Measurements from ENCODE around the gene NDUFA11.

DNA sequence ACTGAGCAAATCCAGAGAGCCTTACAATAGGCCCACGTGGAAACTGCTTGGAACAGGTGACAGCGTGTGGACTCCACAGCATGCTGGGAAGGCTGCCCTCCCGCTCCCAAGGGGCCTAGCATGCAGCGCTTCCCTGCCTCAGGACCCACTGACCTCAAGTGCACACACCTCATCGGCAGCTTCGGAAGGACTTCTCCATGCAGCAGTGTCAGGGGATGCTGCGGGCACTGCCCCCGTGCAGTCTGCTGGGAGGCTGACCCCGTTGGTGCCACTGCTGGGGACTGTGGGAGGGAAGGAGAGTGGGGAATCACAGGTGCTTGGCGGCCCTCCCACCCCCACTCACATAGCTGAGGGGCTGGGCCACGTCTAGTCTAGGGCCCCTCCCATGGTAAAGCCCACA, 27.7 kb upstream of the NDUFA11 start:
- TF ChIP-seq, protein P1, sequence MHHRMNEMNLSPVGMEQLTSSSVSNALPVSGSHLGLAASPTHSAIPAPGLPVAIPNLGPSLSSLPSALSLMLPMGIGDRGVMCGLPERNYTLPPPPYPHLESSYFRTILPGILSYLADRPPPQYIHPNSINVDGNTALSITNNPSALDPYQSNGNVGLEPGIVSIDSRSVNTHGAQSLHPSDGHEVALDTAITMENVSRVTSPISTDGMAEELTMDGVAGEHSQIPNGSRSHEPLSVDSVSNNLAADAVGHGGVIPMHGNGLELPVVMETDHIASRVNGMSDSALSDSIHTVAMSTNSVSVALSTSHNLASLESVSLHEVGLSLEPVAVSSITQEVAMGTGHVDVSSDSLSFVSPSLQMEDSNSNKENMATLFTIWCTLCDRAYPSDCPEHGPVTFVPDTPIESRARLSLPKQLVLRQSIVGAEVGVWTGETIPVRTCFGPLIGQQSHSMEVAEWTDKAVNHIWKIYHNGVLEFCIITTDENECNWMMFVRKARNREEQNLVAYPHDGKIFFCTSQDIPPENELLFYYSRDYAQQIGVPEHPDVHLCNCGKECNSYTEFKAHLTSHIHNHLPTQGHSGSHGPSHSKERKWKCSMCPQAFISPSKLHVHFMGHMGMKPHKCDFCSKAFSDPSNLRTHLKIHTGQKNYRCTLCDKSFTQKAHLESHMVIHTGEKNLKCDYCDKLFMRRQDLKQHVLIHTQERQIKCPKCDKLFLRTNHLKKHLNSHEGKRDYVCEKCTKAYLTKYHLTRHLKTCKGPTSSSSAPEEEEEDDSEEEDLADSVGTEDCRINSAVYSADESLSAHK (tag by site-specific recombination; IDR thresholded peaks at IDR 0.05) = no peak
- TF ChIP-seq ZNF10 (tag by site-specific recombination; IDR thresholded peaks at IDR 0.05) = no peak
- no peak for TF ChIP-seq SP7 (tag by site-specific recombination; IDR thresholded peaks at IDR 0.05)
- TF ChIP-seq ZNF433 (tag by site-specific recombination; IDR thresholded peaks at IDR 0.05; ENCODE audit: low read depth) = no peak
- TF ChIP-seq, protein P2, sequence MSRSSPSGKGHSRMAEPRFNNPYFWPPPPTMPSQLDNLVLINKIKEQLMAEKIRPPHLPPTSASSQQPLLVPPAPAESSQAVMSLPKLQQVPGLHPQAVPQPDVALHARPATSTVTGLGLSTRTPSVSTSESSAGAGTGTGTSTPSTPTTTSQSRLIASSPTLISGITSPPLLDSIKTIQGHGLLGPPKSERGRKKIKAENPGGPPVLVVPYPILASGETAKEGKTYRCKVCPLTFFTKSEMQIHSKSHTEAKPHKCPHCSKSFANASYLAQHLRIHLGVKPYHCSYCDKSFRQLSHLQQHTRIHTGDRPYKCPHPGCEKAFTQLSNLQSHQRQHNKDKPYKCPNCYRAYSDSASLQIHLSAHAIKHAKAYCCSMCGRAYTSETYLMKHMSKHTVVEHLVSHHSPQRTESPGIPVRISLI (tag by site-specific recombination; IDR thresholded peaks at IDR 0.05) = no peak
- TF ChIP-seq SETDB1 (IDR thresholded peaks at IDR 0.05; ENCODE audit: insufficient read length, low read length) = no peak
- TF ChIP-seq MYNN (tag by site-specific recombination; IDR thresholded peaks at IDR 0.05; ENCODE audit: borderline replicate concordance) = no peak
- TF ChIP-seq, protein P3, sequence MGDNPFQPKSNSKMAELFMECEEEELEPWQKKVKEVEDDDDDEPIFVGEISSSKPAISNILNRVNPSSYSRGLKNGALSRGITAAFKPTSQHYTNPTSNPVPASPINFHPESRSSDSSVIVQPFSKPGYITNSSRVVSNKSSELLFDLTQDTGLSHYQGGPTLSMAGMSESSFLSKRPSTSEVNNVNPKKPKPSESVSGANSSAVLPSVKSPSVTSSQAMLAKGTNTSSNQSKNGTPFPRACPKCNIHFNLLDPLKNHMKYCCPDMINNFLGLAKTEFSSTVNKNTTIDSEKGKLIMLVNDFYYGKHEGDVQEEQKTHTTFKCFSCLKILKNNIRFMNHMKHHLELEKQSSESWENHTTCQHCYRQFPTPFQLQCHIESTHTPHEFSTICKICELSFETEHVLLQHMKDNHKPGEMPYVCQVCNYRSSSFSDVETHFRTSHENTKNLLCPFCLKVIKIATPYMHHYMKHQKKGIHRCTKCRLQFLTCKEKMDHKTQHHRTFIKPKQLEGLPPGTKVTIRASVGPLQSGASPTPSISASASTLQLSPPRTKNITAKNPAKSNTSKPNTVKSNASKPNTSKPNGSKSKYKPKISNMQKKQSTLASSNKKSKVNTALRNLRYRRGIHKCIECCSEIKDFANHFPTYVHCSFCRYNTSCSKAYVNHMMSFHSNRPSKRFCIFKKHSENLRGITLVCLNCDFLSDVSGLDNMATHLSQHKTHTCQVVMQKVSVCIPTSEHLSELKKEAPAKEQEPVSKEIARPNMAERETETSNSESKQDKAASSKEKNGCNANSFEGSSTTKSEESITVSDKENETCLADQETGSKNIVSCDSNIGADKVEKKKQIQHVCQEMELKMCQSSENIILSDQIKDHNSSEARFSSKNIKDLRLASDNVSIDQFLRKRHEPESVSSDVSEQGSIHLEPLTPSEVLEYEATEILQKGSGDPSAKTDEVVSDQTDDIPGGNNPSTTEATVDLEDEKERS (tag by site-specific recombination; IDR thresholded peaks at IDR 0.05) = no peak
- TF ChIP-seq, protein P4, sequence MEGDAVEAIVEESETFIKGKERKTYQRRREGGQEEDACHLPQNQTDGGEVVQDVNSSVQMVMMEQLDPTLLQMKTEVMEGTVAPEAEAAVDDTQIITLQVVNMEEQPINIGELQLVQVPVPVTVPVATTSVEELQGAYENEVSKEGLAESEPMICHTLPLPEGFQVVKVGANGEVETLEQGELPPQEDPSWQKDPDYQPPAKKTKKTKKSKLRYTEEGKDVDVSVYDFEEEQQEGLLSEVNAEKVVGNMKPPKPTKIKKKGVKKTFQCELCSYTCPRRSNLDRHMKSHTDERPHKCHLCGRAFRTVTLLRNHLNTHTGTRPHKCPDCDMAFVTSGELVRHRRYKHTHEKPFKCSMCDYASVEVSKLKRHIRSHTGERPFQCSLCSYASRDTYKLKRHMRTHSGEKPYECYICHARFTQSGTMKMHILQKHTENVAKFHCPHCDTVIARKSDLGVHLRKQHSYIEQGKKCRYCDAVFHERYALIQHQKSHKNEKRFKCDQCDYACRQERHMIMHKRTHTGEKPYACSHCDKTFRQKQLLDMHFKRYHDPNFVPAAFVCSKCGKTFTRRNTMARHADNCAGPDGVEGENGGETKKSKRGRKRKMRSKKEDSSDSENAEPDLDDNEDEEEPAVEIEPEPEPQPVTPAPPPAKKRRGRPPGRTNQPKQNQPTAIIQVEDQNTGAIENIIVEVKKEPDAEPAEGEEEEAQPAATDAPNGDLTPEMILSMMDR (tag by site-specific recombination; IDR thresholded peaks at IDR 0.05) = no peak
- no peak for TF ChIP-seq ZNF549 (tag by site-specific recombination; IDR thresholded peaks at IDR 0.05)
- TF ChIP-seq ZNF658 (tag by site-specific recombination; IDR thresholded peaks at IDR 0.05) = no peak
- no peak for TF ChIP-seq SP2 (tag by site-specific recombination; IDR thresholded peaks at IDR 0.05)
- TF ChIP-seq GLIS2 (tag by site-specific recombination; IDR thresholded peaks at IDR 0.05) = no peak
- TF ChIP-seq, protein P5, sequence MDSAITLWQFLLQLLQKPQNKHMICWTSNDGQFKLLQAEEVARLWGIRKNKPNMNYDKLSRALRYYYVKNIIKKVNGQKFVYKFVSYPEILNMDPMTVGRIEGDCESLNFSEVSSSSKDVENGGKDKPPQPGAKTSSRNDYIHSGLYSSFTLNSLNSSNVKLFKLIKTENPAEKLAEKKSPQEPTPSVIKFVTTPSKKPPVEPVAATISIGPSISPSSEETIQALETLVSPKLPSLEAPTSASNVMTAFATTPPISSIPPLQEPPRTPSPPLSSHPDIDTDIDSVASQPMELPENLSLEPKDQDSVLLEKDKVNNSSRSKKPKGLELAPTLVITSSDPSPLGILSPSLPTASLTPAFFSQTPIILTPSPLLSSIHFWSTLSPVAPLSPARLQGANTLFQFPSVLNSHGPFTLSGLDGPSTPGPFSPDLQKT (IDR thresholded peaks at IDR 0.05; ENCODE audit: borderline replicate concordance, low read depth, low read length) = no peak
